H4 (cell line): ENCODE measurements around the gene RPH3AL. TPM values are rescaled to one million over a fixed set of nuclear protein-coding genes. Genes with fewer than 3 reads are reported as not detected.
"Not testable (repeated sequence)": the region's sequence is repeated elsewhere in the genome, so short reads cannot be mapped to it uniquely, and the experiment has no call there.

Experiments
- DNase-seq: peaks from one replicate; pipeline ENCODE4 v3.0.0-alpha.2; 2015; ENCODE audit warnings: low spot score
- total RNA-seq: library from RNA; depleted of rRNA; stranded (reverse); fragments of >200 nt; shearing (Covaris generic); gene quantifications from 2 replicates; pipeline ENCODE4 v1.2.3, GENCODE V29; 2014

The RPH3AL gene
- total RNA-seq, 1 experiment from 2014 or later: 6.0 TPM

DNA sequence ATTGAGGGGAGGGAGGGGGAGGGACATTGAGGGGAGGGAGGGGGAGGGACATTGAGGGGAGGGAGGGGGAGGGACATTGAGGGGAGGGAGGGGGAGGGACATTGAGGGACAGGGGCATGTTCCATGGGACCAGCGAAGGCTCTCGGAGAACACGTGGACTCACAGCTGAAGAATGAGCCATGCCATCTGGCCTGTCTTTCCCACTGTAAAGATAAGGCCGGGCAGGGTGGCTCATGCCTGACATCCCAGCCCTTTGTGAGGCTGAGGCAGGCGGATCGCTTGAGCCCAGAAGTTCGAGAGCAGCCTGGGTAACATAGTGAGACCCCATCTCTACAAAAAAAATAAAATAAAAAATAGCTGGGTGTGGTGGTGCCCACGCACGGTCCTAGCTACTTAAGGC is 32.5 kb downstream of the RPH3AL start:
- no peak for DNase-seq

DNA sequence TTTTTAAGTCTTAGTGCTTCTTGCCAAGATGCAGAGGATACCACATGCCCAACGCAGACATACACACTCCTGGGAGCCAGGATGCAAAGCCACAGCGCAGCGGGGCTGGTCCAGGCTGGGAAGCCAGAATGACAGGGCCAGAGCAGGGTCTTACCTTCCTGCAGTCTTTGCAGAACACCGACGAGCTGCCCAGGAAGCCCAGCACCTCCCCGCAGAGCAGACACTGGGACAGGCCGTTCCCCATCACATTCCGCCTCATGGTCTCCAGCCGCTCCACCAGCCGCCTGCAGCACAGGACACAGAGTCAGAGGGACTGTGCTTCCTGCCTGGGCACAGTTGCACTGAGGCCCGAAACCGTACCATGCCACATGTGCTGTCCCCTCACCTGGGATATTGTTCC is 33.3 kb downstream of the RPH3AL start:
- no peak for DNase-seq

DNA sequence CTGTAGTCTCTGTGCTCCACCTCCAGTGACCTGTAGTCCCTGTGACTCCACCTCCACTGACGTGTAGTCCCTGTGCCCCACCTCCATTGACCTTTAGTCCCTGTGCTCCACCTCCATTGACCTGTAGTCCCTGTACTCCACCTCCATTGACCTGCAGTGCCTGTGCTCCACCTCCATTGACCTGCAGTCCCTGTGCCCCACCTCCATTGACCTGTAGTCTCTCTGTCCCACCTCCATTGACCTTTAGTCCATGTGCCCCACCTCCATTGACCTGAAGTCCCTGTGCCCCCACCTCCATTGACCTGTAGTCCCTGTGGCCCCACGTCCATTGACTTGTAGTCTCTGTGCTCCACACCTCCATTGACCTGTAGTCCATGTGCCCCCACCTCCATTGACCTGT is 35.5 kb downstream of the RPH3AL start:
- DNase-seq: not testable (repeated sequence)

DNA sequence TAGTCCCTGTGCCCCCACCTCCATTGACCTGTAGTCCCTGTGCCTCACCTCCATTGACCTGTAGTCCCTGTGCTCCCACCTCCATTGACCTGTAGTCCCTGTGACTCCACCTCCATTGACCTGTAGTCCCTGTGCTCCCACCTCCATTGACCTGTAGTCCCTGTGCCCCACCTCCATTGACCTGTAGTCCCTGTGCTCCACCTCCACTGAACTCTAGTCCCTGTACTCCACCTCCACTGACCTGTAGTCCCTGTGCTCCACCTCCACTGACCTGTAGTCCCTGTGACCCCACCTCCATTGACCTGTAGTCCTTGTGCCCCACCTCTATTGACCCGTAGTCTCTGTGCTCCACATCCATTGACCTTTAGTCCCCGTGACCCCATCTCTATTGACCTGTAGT is 37.2 kb downstream of the RPH3AL start:
- not testable (repeated sequence) for DNase-seq

DNA sequence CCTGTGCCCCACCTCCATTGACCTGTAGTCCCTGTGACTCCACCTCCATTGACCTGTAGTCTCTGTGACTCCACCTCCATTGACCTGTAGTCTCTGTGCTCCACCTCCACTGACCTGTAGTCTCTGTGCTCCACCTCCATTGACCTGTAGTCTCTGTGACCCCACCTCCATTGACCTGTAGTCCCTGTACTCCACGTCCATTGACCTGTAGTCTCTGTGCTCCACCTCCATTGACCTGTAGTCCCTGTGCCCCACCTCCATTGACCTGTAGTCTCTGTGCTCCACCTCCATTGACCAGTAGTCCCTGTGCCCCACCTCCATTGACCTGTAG is 38.0 kb downstream of the RPH3AL start:
- not testable (repeated sequence) for DNase-seq

DNA sequence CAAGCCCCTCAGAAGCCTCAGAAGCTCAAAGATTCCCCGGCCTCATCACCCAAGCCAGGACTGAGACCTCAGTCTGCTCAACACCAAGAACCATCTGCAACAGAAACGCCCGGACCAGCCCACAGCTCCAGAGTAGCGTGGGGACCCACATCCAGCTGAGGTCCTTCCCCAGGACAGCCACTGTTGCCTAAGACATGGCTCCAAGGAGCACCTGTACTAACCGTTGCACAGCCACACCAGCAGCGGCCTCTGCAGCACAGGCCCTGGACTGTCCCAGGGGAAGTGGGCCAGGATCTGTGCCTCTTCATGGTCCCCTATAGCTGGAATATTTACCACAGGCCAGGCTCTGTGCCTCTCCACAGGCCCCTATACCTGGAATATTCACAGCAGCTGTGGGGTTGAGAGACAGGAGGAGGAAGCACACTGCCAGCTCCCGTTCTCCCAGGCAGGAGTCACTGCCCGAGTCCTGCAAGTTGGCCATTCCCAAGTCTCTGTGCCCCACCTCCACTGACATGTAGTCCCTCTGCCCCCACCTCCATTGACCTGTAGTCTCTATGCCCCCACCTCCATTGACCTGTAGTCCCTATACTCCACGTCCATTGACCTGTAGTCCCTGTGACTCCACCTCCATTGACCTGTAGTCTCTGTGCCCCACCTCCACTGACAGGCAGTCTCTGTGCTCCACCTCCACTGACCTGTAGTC is 38.5 kb downstream of the RPH3AL start:
- no peak for DNase-seq

DNA sequence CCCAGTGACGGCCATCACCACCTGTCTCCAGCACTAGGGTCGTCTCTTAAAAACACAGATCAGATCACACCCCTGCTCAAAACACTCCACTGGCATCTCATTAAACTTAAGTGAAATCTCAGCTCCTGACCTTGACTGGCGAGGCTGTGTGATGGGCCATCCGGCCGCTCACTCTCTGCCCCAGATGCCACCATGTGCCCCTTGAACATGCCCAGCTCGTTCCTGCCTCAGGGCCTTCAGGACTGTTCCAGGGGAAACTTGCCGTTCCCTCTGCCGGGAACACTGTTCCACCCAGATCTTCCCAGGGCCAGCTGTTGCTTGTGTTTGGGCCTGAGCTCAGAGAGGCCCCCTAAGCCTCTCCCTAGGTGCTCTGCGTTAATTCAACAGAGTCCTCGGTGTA is 39.4 kb downstream of the RPH3AL start:
- no peak for DNase-seq

DNA sequence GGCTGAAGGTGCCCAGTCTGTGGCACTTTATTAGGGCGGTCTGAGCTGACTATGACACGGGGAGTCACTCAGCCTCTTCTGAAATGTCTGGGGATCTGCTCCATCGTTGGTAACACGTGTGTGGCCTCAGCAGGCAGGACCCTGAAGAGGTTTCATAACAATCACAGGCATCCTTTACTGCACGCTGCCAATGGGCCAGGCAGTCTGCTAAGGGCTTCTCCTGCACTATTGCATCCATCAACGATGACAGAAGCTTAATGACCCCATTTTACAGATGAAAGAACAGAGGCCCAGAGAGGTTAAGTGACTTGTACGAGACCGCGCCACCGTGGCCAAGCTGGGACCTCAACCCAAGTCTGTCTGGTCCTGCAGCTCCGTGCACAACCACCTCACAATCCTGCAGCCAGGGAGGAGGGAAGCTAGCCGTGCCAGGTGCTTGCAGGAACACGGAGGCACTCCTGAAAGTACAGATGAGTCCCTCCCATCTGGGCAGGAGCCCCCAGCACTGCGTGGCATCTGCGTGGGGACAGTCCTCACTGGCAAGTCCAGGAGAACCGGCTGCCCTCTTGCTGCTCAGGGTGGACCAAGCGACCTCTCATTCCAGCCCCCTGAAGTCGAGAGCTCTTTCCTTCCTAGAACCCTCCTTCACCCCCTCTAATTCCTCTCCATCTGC is 40.0 kb downstream of the RPH3AL start:
- DNase-seq: no peak

DNA sequence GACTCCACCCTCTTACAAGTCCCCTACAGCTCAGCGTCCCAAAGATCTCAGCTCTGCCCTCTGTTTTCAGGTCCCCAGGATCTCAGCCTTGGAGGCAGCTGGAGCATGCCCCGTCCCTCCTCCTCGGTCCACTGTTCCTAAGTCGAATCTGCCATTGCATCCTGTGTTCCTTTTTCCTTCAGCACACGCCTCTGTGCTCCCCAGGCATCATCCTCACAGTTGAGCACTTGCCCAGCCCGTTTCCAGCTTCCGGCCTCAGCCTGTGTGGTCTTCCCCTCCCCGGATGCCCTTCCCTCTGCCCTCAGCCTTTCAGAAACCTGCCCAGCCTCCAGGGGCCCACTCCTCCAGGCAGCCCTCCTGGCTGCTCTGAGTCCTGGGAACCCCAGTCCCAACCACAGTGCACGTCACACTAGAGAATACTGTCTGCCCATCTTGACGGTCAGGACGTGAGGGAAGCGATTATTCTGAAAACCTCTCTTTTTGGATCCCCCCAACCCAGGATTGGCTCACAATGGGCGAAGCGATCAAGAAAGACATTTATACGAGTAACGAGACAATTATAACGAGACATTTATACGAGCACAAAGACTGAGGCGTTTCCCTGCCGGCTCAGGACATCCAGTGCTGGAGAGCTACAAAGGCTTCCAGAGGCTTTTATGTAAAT is 41.4 kb downstream of the RPH3AL start:
- no peak for DNase-seq

DNA sequence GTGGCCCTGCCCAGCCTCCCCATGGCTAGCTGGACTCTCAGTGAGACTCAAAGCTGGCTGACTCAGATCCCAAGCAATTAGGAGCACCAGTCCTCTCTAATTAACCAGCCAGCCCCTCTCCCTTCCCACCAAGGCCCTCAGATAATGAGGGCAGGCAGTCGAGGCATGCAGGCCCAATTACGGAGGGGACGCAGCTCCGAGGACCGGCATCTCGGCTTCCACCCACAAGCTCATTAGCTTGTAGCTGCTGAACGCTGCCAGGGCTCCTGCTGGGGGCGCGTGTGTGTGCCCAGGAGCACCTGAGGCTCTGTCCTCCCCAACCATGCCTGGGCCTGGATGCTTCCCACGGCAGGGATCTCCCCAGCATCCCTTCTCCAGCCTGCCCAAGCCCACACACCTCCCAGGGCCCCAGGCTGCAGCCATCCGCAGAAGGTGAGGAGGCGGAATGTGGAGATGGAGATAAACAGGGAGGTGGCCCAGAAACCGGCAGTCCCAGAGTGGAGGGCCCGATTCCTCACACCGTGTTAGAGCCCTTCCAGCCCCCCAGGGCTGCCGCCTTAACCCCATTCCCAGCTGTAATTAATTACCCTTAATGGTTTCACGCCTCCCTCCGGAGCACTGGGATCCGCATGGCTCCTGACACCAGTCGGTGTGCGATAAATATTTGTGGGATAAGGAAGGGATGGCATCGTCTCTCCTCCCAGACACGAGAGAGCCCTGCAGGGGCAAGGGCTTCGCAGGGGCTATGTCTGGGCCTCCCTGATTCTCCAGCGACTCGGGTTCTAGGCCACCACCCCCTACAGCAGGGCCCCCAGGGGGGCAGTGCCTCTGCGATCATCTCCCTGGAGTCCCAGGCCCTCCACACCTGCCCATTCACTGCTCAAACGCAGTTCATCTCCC is 42.2 kb downstream of the RPH3AL start:
- DNase-seq: no peak

DNA sequence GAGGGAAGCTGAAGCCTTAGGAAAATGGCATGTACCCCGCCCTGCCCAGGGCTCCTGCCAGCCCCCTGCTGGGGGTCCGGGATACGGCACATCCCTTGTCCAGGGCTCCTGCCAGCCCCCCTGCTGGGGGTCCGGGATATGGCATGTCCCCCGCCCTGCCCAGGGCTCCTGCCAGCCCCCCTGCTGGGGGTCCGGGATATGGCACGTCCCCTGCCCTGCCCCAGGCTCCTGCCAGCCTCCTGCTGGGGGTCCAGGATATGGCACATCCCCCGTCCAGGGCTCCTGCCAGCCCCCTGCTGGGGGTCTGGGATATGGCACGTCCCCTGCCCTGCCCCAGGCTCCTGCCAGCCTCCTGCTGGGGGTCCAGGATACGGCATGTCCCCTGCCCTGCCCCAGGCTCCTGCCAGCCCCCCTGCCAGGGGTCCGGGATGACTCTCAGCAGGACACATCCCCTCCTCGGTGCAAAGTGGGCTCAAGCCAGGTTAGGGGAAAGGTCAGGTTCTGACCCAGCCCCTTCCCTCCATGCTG is 43.2 kb downstream of the RPH3AL start:
- peak; percentile 31 for DNase-seq

DNA sequence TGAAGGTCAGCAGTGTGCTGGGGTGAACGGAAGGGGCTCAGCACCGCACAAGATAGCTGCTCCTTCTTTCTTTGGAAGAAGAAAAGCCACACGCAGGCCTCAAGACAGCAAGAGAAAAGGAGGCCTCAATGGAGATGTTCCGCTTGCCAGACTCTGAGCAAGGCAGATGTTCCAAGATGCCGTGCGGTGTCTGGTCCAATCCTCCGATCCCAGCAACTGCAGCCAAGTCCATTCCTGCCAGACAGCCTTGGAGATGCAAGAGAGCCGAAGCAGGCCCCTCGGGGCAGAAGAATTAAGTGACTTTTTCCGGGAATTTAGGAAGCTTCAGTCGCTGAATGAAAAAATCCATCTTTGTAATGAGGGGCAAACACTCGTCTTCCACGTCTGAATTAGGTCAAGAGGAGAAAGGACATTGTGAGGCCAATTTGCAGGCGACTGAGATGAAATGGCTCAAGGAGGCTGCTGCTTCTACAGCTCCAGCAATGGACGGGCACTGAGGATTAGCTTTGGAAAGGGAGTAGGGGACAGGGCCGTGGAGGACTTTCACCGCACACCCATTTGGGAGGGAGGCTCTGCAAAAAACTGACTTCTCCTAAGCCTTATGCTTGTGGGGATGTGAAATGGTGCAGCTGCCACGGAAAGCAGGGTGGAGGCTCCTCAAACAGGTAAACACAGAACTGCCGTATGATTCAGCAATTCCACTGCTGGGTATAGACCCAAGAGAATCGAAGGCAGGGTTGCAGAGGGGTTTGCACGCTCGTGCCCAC is 44.7 kb downstream of the RPH3AL start:
- DNase-seq: no peak

DNA sequence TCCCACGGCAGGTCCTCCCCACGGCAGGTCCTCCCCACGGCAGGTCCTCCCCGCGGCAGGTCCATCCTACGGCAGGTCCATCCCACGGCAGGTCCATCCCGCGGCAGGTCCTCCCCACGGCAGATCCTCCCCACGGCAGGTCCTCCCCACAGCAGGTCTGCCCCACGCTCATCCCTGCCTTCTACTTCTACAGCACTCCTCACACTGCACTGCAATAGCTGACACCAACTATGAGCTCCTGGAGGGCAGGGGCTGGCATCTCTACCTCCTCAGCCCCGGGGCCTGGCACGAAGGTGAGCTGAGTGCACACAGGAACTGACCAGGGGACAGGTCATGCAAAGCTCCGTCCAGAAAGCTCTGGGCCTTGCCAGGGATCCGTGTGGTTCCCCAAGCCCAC is 45.3 kb downstream of the RPH3AL start:
- DNase-seq: no peak

DNA sequence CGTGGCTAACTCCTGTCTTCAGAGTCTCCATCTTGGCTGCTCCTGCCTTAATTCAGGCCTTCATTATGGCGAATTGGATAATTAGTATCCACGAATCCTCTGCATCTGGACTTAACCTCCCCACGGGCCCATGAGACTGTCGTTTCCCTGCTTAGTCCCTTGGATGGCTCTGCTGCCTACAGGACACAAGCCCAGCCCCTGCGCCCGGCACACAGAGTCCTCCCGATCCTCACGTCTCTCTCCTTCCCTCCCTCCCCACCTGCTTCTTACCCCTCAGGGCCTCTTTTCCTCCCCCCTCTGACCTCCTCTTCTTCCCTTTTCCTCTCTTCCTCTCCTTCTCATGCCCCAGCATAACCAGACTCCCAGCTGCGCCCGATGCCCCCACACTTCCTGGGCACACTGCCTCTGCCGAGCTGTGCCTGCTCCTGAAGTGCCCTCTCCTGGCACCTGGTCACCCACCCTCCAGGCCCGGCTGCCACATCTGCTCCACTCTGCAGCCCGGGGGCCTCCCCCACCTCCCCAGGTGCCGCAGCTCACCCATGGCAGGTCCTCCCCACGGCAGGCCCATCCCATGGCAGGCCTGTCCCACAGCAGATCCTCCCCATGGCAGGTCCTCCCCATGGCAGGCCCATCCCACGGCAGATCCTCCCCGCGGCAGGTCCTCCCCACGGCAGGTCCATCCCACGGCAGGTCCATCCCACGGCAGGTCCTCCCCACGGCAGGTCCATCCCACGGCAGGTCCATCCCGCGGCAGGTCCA is 45.9 kb downstream of the RPH3AL start:
- no peak for DNase-seq

DNA sequence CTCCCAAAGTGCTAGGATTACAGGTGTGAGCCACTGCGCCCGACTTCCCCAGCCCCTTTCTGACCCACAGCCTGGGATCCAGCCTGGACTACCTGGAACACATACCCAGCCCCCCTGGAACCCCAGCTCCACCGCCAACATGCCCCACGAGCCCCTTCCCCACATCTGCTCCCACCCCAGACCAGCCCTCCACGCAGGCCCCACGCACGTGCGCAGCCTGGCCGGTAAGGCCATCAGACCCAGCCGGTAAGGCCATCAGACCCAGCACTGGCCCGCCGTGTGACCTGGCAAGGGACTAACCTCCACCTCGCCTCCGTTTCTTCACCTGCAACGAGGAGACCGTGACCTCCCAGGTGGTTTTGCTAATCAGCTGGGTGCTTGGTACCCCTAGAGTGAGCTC is 46.5 kb downstream of the RPH3AL start:
- no peak for DNase-seq

DNA sequence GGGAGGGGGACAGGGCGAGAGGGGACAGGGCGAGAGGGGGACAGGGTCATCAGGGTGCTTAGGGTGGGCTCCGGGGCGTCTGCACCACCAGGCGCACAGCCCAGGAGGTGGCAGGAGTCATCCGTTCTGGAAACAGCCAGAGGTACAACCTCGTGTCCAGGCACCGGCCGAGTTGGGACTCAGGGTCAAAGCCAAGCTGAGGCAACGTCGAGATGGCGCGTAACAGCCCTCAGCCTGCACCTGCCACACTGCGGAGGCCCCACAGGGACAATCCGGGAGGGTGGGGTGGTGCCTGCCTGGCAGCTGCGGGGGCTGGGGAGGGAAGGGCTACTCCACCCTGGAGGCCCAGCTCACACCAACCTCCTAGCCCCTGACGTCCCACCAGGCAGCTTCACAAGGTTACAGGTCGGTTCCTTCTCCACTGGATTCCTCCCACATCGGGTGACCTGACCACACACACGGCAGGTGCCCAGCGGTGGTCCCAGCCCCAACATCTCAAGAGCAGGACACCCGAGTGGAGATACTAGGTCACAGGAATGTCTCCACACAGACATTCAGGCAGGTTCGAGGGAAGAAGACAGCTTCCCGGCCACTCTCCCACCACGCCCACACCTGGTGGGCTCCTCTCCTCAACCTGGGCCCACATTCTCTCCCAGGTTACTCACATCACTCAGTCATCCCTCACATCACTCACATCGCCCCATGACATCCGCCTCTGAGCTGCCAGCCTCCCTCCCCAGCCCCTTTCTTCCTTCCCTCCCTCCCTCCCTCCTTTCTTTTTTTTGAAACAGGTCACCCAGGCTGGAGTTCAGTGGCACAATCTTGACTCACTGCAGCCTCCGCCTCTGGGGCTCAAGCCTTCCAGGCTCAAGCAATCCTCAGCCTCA is 47.3 kb downstream of the RPH3AL start:
- no peak for DNase-seq

DNA sequence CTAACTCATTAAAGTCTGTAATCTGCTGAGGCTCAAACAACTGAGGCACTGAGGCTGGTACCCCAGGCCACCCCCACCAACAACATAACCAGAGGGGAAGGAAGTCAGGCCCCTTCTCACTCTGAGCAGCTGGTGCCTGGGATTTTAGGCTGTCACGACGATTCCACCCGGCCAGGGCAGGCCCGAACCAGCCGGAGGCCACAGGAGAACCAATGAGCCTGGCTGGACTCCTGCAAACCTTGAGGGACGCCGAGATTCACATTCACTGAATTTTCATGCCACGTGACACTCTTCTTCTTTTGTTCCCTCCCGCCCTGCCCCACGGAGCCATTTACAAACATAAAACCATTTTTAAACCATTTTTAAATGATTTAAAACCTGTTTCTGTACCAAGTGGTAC is 48.1 kb downstream of the RPH3AL start:
- no peak for DNase-seq

DNA sequence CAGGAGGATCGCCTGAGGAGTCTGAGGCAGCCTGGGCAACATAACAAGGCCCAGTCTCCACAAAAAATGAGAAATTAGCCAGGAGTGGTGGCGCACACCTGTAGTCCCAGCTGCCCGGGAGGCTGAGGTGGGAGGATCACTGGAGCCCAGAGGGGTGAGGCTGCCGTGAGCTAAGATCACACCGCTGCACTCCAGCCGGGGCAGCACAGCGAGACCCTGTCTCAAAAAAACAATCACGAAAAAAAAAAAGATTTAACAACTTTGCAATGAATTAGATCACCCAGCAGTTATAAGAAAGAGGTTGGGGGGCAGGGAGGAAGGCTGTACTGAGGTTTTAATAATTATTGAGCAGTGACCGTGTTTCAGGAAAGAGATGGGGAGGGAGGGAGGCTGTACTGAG is 49.4 kb downstream of the RPH3AL start:
- DNase-seq: no peak

DNA sequence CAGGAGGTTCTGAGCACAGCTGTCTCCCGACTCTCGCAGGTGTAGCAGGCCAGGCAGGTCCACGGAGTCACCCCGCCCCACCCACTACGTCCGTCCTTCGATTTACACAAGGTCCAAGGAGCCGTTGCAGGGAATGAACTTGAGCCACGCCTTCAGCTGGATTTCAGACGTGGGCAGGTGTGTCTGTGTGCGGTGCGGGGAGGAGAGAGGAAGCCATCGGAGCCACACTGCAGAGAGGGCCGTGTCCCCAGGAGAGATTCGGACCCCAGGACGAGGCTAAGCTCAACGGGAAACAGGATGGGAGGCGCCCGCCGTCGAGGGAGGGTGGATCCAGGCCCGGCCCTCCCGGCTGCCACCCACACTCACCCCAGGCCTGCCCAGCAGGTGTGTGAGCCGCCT is 50.3 kb downstream of the RPH3AL start:
- no peak for DNase-seq
